HCT116 (cell line): Measurements from ENCODE around the gene TFPT. TPM values are rescaled to one million over a fixed set of nuclear protein-coding genes. Genes with fewer than 3 reads are reported as not detected.

Experiments used
- ATAC-seq: fragments of 200-7000 bp; cut with Tn5 transposase; 2 replicates; pipeline ENCODE4 v1.9.1; 2020; ENCODE audit warnings: mild to moderate bottlenecking, moderate library complexity
- BruUV-seq: library from RNA; stranded (reverse); fragments of 400-500 nt; replicated peaks from 2 replicates; lab custom pipeline; 2021; lab: Mats Ljungman, UMichigan
- CTCF ChIA-PET: fragments of 300-600 bp; sonication (Branson Sonifier 250); formaldehyde crosslinking; loops from one replicate; lab custom pipeline; 2021; ENCODE audit warnings: antibody characterized with exemption; lab: Charles Lee
- POLR2A ChIA-PET: fragments of 300-600, 350-600 bp; sonication (Branson Sonifier 250); formaldehyde crosslinking; loops from one replicate; lab custom pipeline; 2021; ENCODE audit warnings: antibody characterized with exemption; lab: Charles Lee
- RAD21 ChIA-PET, 2 experiments: fragments of 300-600 bp; sonication (Branson Sonifier 250); formaldehyde crosslinking; loops; one replicate each; lab custom pipeline; 2023; ENCODE audit warnings: low total read pairs in 2 of 2; ENCODE audit not compliant: uncharacterized antibody in 2 of 2, unreplicated experiment in 2 of 2, low non-redundant PET in 1 of 2; lab: Charles Lee
- DNase-seq: peaks from one replicate; pipeline ENCODE4 v3.0.0-alpha.2; 2010; ENCODE audit warnings: low read depth, low spot score
- H2AFZ ChIP-seq: fragments of 200-600 bp; shearing (Covaris generic), sonication (generic); 2 replicates; pipeline ENCODE4 v1.6.1; 2017; ENCODE audit warnings: low read depth, mixed run types, mixed read lengths, antibody characterized with exemption, low read length; ENCODE audit not compliant: poor library complexity, severe bottlenecking
- H3K27ac ChIP-seq: 2 replicates; pipeline ENCODE4 v1.5.1; 2012; ENCODE audit warnings: low read depth, low read length
- H3K27me3 ChIP-seq: fragments of 200-600 bp; sonication (generic); 2 replicates; pipeline ENCODE4 v1.6.1; 2016; ENCODE audit warnings: mixed run types, low read length, mixed read lengths; ENCODE audit not compliant: insufficient read depth
- H3K36me3 ChIP-seq, 2 experiments: fragments of 200-500 bp in 1 of 2; fragments of 200-600 bp in 1 of 2; sonication (Bioruptor generic) in 1 of 2; sonication (generic) in 1 of 2; 2 replicates each; pipeline versions ENCODE4 v1.5.1 to v1.6.1; 2014 to 2016; ENCODE audit warnings: low read length in 2 of 2, inconsistent platforms in 1 of 2, mixed read lengths in 1 of 2, mixed run types in 1 of 2; ENCODE audit not compliant: insufficient read depth in 2 of 2, control insufficient read depth in 1 of 2
- H3K4me1 ChIP-seq, 2 experiments: fragments of 200-600 bp in 1 of 2; sonication (generic) in 1 of 2; 2 replicates each; pipeline versions ENCODE4 v1.5.1 to v1.6.1; 2012 to 2017; ENCODE audit warnings: low read length in 2 of 2, inconsistent platforms in 1 of 2, mild to moderate bottlenecking in 1 of 2, mixed read lengths in 1 of 2, mixed run types in 1 of 2, moderate library complexity in 1 of 2; ENCODE audit not compliant: insufficient read depth in 2 of 2, control insufficient read depth in 1 of 2
- H3K4me2 ChIP-seq: fragments of 200-600 bp; sonication (generic); 2 replicates; pipeline ENCODE4 v1.6.1; 2017; ENCODE audit warnings: mixed run types, low read length, mixed read lengths
- H3K4me3 ChIP-seq, 2 experiments: fragments of 200-600 bp in 1 of 2; sonication (generic) in 1 of 2; replicated peaks in 1 of 2; 2 replicates each; pipeline ENCODE4 v1.5.1; 2011 to 2016; ENCODE audit warnings: low read length in 2 of 2, control low read depth in 1 of 2, low read depth in 1 of 2, mild to moderate bottlenecking in 1 of 2, mixed read lengths in 1 of 2, mixed run types in 1 of 2
- H3K79me2 ChIP-seq: fragments of 200-600 bp; sonication (generic); 2 replicates; pipeline ENCODE4 v1.6.1; 2017; ENCODE audit warnings: mild to moderate bottlenecking, mixed run types, low read length, moderate library complexity, mixed read lengths; ENCODE audit not compliant: insufficient read depth
- H3K9ac ChIP-seq: fragments of 200-600 bp; sonication (generic); 2 replicates; pipeline ENCODE4 v1.6.1; 2016; ENCODE audit warnings: low read length, mixed read lengths
- H3K9me2 ChIP-seq: fragments of 200-600 bp; sonication (generic), shearing (Covaris generic); 2 replicates; pipeline ENCODE4 v1.6.1; 2017; ENCODE audit warnings: mixed run types, mild to moderate bottlenecking, moderate library complexity; ENCODE audit not compliant: insufficient read depth
- H3K9me3 ChIP-seq, 2 experiments: fragments of 200-500 bp in 1 of 2; fragments of 200-600 bp in 1 of 2; sonication (Bioruptor generic) in 1 of 2; sonication (generic) in 1 of 2; 2 replicates each; pipeline ENCODE4 v1.6.1; 2014 to 2017; ENCODE audit warnings: low read length in 2 of 2, mixed read lengths in 2 of 2, inconsistent platforms in 1 of 2, low read depth in 1 of 2, mild to moderate bottlenecking in 1 of 2, mixed run types in 1 of 2, moderate library complexity in 1 of 2; ENCODE audit not compliant: control insufficient read depth in 1 of 2, insufficient read depth in 1 of 2
- H4K20me1 ChIP-seq: fragments of 200-600 bp; sonication (generic), shearing (Covaris generic); 2 replicates; pipeline ENCODE4 v1.6.1; 2017; ENCODE audit warnings: mixed run types, mild to moderate bottlenecking, moderate library complexity; ENCODE audit not compliant: insufficient read depth
- ATF3 ChIP-seq: IDR thresholded peaks from 2 replicates; pipeline ENCODE4 v1.6.1; 2012
- CEBPB ChIP-seq: IDR thresholded peaks from 2 replicates; pipeline ENCODE4 v1.6.1; 2012; ENCODE audit warnings: low read depth
- CTCF ChIP-seq, 3 experiments: fragments of 200-600 bp in 1 of 3; sonication (generic) in 1 of 3; IDR thresholded peaks in 2 of 3; conservative IDR thresholded peaks in 1 of 3; 2 replicates each; pipeline ENCODE4 v1.5.1; 2012 to 2017; ENCODE audit warnings: low read depth in 2 of 3, low read length in 2 of 3, antibody characterized with exemption in 1 of 3, borderline replicate concordance in 1 of 3, control low read depth in 1 of 3, mild to moderate bottlenecking in 1 of 3, mixed read lengths in 1 of 3, mixed run types in 1 of 3, moderate library complexity in 1 of 3; ENCODE audit not compliant: insufficient read depth in 1 of 3
- EGR1 ChIP-seq: IDR thresholded peaks from 2 replicates; pipeline ENCODE4 v1.6.1; 2012; ENCODE audit warnings: low read depth
- EZH2phosphoT487 ChIP-seq: fragments of 200-600 bp; IDR thresholded peaks from 2 replicates; pipeline ENCODE4 v1.6.1; 2018; ENCODE audit warnings: antibody characterized with exemption, borderline replicate concordance
- POLR2AphosphoS5 ChIP-seq: IDR thresholded peaks from 2 replicates; pipeline ENCODE4 v1.6.1; 2011; ENCODE audit warnings: mild to moderate bottlenecking, low read depth, low read length, moderate library complexity
- RAD21 ChIP-seq: IDR thresholded peaks from 2 replicates; pipeline ENCODE4 v1.6.1; 2012; ENCODE audit warnings: low read depth, mild to moderate bottlenecking
- ZBTB33 ChIP-seq: IDR thresholded peaks from 2 replicates; pipeline ENCODE4 v1.6.1; 2011; ENCODE audit warnings: mild to moderate bottlenecking, low read length, moderate library complexity; ENCODE audit not compliant: insufficient replicate concordance; ENCODE audit errors: extremely low read depth
- intact Hi-C: fragments of 100-400 bp; cut with micrococcal nuclease; formaldehyde crosslinking; loops from 2 replicates; pipeline ENCODE4 v1.10.0; 2022
- total RNA-seq: library from RNA; stranded (reverse); gene quantifications from one replicate; pipeline ENCODE4 v1.2.1, GENCODE V29; 2021; ENCODE audit not compliant: unreplicated experiment

TFPT gene
- total RNA-seq, 1 experiment from 2014 or later, result 7.1 TPM

- Histone ChIP-seq H3K79me2 (peaks cover 30% of the 10 kb centered on the region), H3K9me2 (no peaks in the 10 kb centered on the region), H3K27me3 (no peaks in the 10 kb centered on the region), H4K20me1 (no peaks in the 10 kb centered on the region), H3K9ac (no peak overlapping the region)
- intact Hi-C loops, result no loop called here
- CTCF ChIA-PET, result no interaction called here
- BruUV-seq, result no TSS peak
- TF ChIP-seq POLR2AphosphoS5 (no peak), EGR1 (no peak), ATF3 (no peak), EZH2phosphoT487 (no peak), RAD21 (no peak), CTCF (IDR thresholded peaks at IDR 0.05 in 2 of 3, conservative IDR thresholded peaks at IDR 0.05 in 1 of 3; ENCODE audit: borderline replicate concordance in 1 of 3, insufficient read depth in 1 of 3, low read depth in 2 of 3, low read length in 2 of 3) (no peak), ZBTB33 (no peak), CEBPB (no peak)
- TF ChIP-seq, all 23 proteins: peak for 0
- H3K4me1 ChIP-seq, result no peaks in the 10 kb centered on the region
- H3K4me3 ChIP-seq, result no peak overlapping the region
- DNase-seq (no peak), ATAC-seq (no peak)
- no peaks in the 10 kb centered on the region for H3K9me3 ChIP-seq
- H3K27ac ChIP-seq, result no peak overlapping the region
- ChIA-PET POLR2A (no interaction called here), RAD21 (no interaction called here)
- no peak overlapping the region for H2AFZ ChIP-seq
- H3K36me3 ChIP-seq, result peaks cover 28 to 29% of the 10 kb centered on the region in 2 experiments; a peak in 3 of 4 replicates
- H3K4me2 ChIP-seq, result no peak overlapping the region
Measured at GRCh38 chr19:54107876-54108490, 7.5 kb downstream of the TFPT start.
